Thymus (tissue), 11 donors: ENCODE measurements around the gene FCF1. TPM values are rescaled to one million over a fixed set of nuclear protein-coding genes. Genes with fewer than 3 reads are reported as not detected.

Experiments
- DNase-seq, 9 donors: peaks; one replicate each; pipeline ENCODE4 v3.0.0-alpha.2; 2013; ENCODE audit warnings: low spot score in 9 of 9, low read depth in 6 of 9, missing footprints in 1 of 9
- H3K27ac ChIP-seq, 2 donors: one replicate each; pipeline ENCODE4 v1.5.1; 2013; ENCODE audit warnings: control low read depth in 1 of 2, low read depth in 1 of 2, low read length in 1 of 2, mild to moderate bottlenecking in 1 of 2, moderate library complexity in 1 of 2
- H3K27me3 ChIP-seq, 2 donors: one replicate each; pipeline ENCODE4 v1.5.1; 2013; ENCODE audit warnings: low read length in 1 of 2; ENCODE audit not compliant: control insufficient read depth in 2 of 2, insufficient read depth in 1 of 2
- H3K36me3 ChIP-seq, 2 donors: one replicate each; pipeline ENCODE4 v1.5.1; 2013; ENCODE audit warnings: low read length in 1 of 2, mild to moderate bottlenecking in 1 of 2, moderate library complexity in 1 of 2; ENCODE audit not compliant: control insufficient read depth in 2 of 2, insufficient read depth in 2 of 2
- H3K4me1 ChIP-seq, 2 donors: one replicate each; pipeline ENCODE4 v1.5.1; 2013; ENCODE audit warnings: low read length in 2 of 2; ENCODE audit not compliant: control insufficient read depth in 2 of 2, insufficient read depth in 2 of 2
- H3K4me3 ChIP-seq, 2 donors: one replicate each; pipeline ENCODE4 v1.5.1; 2013; ENCODE audit warnings: low read length in 2 of 2, control low read depth in 1 of 2, mild to moderate bottlenecking in 1 of 2
- H3K9me3 ChIP-seq, 2 donors: one replicate each; pipeline ENCODE4 v1.5.1; 2013; ENCODE audit warnings: low read length in 1 of 2, mild to moderate bottlenecking in 1 of 2; ENCODE audit not compliant: control insufficient read depth in 2 of 2, insufficient read depth in 1 of 2
- WGBS: extraction: QIAGEN DNeasy Blood & Tissue Kit; methylation state at CpG from one replicate; pipeline ENCODE4 v1.1.7; 2013; 5-methylcytosine and 5-hydroxymethylcytosine counted together
- polyA plus RNA-seq: library from polyadenylated mRNA; stranded (reverse); fragments of 200-250 nt; gene quantifications from one replicate; pipeline ENCODE4 v1.2.3, GENCODE V29; 2013
- total RNA-seq: library from RNA; stranded (reverse); fragments of 120-200 nt; gene quantifications from one replicate; pipeline ENCODE4 v1.2.4, GENCODE V29; 2013
- donor health status: healthy.

FCF1 gene
- total and polyA plus RNA-seq, 2 donors = 21.9 to 32.2 TPM

DNA sequence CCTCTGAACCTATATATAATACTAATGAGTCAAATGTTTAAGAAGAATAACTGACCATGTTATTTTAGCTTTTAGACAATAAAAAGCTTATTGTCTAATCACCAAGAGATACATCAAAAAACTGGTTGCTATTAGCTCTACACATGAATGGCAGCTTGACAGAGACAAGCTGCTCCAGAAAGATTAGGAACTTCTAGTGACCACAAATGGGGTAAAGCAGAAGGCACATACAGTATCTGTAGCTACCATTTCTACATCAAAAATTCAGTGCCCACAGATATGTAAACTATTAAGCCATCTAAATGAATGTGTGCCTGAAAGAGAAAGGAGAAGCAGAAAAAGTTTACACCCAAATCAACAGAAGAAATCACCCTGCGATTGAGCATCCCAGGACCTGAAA is 2.5 kb upstream of the FCF1 start:
- WGBS = 96% methylated on average over 1 of the region's 1 CpG
- no peaks in the 10 kb centered on the region for H3K27me3 ChIP-seq
- no peak overlapping the region for H3K27ac ChIP-seq
- H3K4me1 ChIP-seq = peaks cover 5 to 10% of the 10 kb centered on the region in 2 donors
- H3K9me3 ChIP-seq = no peaks in the 10 kb centered on the region
- no peak overlapping the region for H3K4me3 ChIP-seq
- H3K36me3 ChIP-seq = peaks cover 3% of the 10 kb centered on the region in 2 donors
- DNase-seq = no peak

- Histone ChIP-seq H3K27me3 (no peaks in the 10 kb centered on the region), H3K4me3 (no peak overlapping the region), H3K36me3 (peaks cover 3 to 14% of the 10 kb centered on the region in 2 donors), H3K9me3 (no peaks in the 10 kb centered on the region), H3K4me1 (peaks cover 5 to 10% of the 10 kb centered on the region in 2 donors), H3K27ac (no peak overlapping the region)
- WGBS = 96% methylated on average over 5 of the region's 5 CpGs
- no peak for DNase-seq
Measured at GRCh38 chr14:74711651-74712050, 1.3 kb upstream of the FCF1 start.

DNA sequence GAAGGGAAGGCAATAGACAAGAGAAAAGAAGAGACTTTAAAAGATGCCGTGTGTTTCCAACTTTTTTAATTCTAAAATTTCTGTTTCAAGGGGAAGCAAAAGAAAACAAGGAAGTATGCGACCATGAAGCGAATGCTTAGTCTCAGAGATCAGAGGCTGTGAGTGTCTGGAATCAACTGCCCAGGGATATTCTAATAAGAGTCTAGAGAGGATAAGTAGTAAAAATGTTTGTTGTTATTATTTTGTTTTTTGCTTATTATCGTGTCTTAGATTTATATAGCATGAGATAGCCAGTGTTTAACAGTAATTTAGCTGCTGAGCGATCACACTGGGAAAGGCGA is 421 bp downstream of the FCF1 start:
- Histone ChIP-seq H3K27me3 (no peaks in the 10 kb centered on the region), H3K9me3 (no peaks in the 10 kb centered on the region), H3K4me1 (peaks cover 5 to 10% of the 10 kb centered on the region in 2 donors), H3K36me3 (peaks cover 12 to 27% of the 10 kb centered on the region in 2 donors), H3K27ac (peak overlapping the region in 1 of 2 donors; percentile 60), H3K4me3 (peak overlapping the region; percentile 79 to 90)
- DNase-seq = no peak
- WGBS = 18% methylated on average over 6 of the region's 6 CpGs

DNA sequence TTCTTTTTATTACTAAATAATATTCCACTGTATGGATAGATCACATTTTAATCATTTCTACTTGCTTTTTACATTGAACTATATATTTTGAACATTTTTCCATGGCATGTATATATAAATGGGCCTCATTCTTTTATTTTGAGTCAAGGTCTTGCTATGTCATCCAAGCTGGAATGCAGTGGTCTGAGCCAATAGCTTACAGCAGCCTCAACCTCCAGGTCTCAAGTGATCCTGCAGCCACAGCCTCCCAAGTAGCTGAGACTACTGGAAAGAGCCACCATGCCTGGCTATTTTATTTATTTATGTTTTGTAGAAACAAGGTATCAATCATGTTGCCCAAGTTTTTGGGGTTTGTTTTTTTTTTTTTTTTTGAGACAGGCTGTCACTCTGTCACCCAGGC is 7.6 kb downstream of the FCF1 start:
- Histone ChIP-seq H3K9me3 (no peaks in the 10 kb centered on the region), H3K36me3 (peaks cover 40 to 47% of the 10 kb centered on the region in 2 donors), H3K27ac (no peak overlapping the region), H3K4me3 (no peak overlapping the region), H3K27me3 (no peaks in the 10 kb centered on the region), H3K4me1 (no peaks in the 10 kb centered on the region)
- no peak for DNase-seq

DNA sequence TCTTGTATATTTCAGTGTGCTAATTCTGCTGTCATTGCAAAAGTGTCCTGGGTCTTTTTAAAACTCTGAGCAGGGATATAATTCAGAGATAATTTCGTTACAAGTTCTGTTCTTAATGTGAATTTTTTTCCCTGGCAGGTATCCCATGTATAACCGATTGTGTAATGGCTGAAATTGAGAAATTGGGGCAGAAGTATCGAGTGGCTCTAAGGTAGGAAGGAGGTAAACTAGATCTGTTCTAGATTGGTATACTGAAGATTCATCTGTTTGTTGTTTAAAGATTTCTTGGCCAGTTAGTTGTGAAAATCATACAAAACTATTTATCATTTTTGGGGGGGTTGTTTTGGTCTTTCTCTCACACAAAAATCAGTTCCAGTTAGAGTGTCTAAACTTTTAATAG is 10.2 kb downstream of the FCF1 start:
- Histone ChIP-seq H3K27ac (no peak overlapping the region), H3K36me3 (peaks cover 29 to 40% of the 10 kb centered on the region in 2 donors), H3K4me1 (no peaks in the 10 kb centered on the region), H3K4me3 (no peak overlapping the region), H3K27me3 (no peaks in the 10 kb centered on the region), H3K9me3 (no peaks in the 10 kb centered on the region)
- WGBS = 96% methylated on average over 3 of the region's 3 CpGs
- DNase-seq = no peak

GRCh38 chr14:74732387-74732786 is 19.4 kb downstream of the FCF1 start:
- no peak overlapping the region for H3K27ac ChIP-seq
- H3K4me3 ChIP-seq = no peak overlapping the region
- H3K9me3 ChIP-seq = no peaks in the 10 kb centered on the region
- DNase-seq = no peak
- H3K27me3 ChIP-seq = no peaks in the 10 kb centered on the region
- 97% methylated on average over 2 of the region's 2 CpGs for WGBS
- peaks cover 21 to 48% of the 10 kb centered on the region in 2 donors for H3K36me3 ChIP-seq
- no peaks in the 10 kb centered on the region for H3K4me1 ChIP-seq

GRCh38 chr14:74733221-74733620 is 20.3 kb downstream of the FCF1 start:
- Histone ChIP-seq H3K4me1 (no peaks in the 10 kb centered on the region), H3K27me3 (no peaks in the 10 kb centered on the region), H3K27ac (no peak overlapping the region), H3K36me3 (peaks cover 21 to 48% of the 10 kb centered on the region in 2 donors), H3K9me3 (no peaks in the 10 kb centered on the region), H3K4me3 (no peak overlapping the region)
- DNase-seq = no peak
- WGBS = 97% methylated on average over 3 of the region's 3 CpGs

DNA sequence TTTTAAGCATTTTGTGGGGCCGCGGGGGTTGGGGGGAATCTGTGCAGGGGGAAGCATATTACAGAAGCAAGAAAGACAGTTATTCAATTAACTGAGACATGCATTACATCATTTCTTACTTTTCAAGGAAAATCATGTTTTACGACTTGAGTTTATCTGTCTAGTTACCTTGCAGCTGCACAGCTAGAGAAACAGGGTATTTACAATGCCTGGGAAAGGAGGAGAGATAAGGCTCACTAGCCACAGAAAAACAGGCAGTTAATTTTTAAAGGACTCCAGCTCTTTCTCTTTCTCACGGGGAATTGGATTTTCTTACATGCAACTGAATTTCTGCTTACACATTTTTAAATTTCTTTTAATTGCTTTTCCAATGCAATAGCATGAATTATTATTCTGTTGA is 22.2 kb downstream of the FCF1 start:
- 99% methylated on average over 4 of the region's 4 CpGs for WGBS
- Histone ChIP-seq H3K4me1 (no peaks in the 10 kb centered on the region), H3K4me3 (no peak overlapping the region), H3K9me3 (no peaks in the 10 kb centered on the region), H3K27ac (no peak overlapping the region), H3K36me3 (peaks cover 21 to 47% of the 10 kb centered on the region in 2 donors), H3K27me3 (no peaks in the 10 kb centered on the region)
- DNase-seq = no peak

- Histone ChIP-seq H3K9me3 (no peaks in the 10 kb centered on the region), H3K27me3 (no peaks in the 10 kb centered on the region), H3K4me1 (no peaks in the 10 kb centered on the region), H3K4me3 (no peak overlapping the region), H3K36me3 (peaks cover 21 to 32% of the 10 kb centered on the region in 2 donors), H3K27ac (no peak overlapping the region)
- 99% methylated on average over 4 of the region's 4 CpGs for WGBS
- DNase-seq = no peak
Measured at GRCh38 chr14:74737753-74738325, 24.9 kb downstream of the FCF1 start.
